ENCODE measurements around the gene APBB1IP.
"Not testable (repeated sequence)": the region's sequence is repeated elsewhere in the genome, so short reads cannot be mapped to it uniquely, and the experiment has no call there.

Gene APBB1IP

GRCh38 chr10:26573674-26574073 lies 135.5 kb downstream of the APBB1IP start:
- Histone ChIP-seq H3K4me1 (ENCODE audit: control insufficient read depth in 1 of 2, insufficient read depth in 2 of 2, low read length in 2 of 2) (no peaks in the 10 kb centered on the region), H3K36me3 (ENCODE audit: control insufficient read depth in 1 of 2, insufficient read depth in 2 of 2, low read length in 2 of 2) (no peaks in the 10 kb centered on the region), H3K27me3 (ENCODE audit: low read depth, low read length) (no peaks in the 10 kb centered on the region), H3K9me3 (ENCODE audit: control insufficient read depth in 1 of 2, low read length in 2 of 2) (peaks cover 0 to 7% of the 10 kb centered on the region in 2 donors), H3K27ac (ENCODE audit: low read length) (no peak overlapping the region), H3K4me3 (ENCODE audit: low read depth in 1 of 2, low read length in 2 of 2) (no peak overlapping the region)

GRCh38 chr10:26574783-26575182 lies 136.6 kb downstream of the APBB1IP start:
- no peak overlapping the region for H3K27ac ChIP-seq (ENCODE audit: low read length)
- H3K27me3 ChIP-seq (ENCODE audit: low read depth, low read length), result no peaks in the 10 kb centered on the region
- no peaks in the 10 kb centered on the region for H3K4me1 ChIP-seq (ENCODE audit: control insufficient read depth in 1 of 2, insufficient read depth in 2 of 2, low read length in 2 of 2)
- peaks cover 0 to 7% of the 10 kb centered on the region in 2 donors for H3K9me3 ChIP-seq (ENCODE audit: control insufficient read depth in 1 of 2, low read length in 2 of 2)
- no peak overlapping the region for H3K4me3 ChIP-seq (ENCODE audit: low read depth in 1 of 2, low read length in 2 of 2)
- no peaks in the 10 kb centered on the region for H3K36me3 ChIP-seq (ENCODE audit: control insufficient read depth in 1 of 2, insufficient read depth in 2 of 2, low read length in 2 of 2)

- not testable (repeated sequence) for H3K36me3 ChIP-seq (ENCODE audit: control insufficient read depth in 1 of 2, insufficient read depth in 2 of 2, low read length in 2 of 2); H3K9me3 ChIP-seq (ENCODE audit: control insufficient read depth in 1 of 2, low read length in 2 of 2); H3K4me3 ChIP-seq (ENCODE audit: low read depth in 1 of 2, low read length in 2 of 2); H3K27ac ChIP-seq (ENCODE audit: low read length); H3K4me1 ChIP-seq (ENCODE audit: control insufficient read depth in 1 of 2, insufficient read depth in 2 of 2, low read length in 2 of 2); H3K27me3 ChIP-seq (ENCODE audit: low read depth, low read length)
Measured at GRCh38 chr10:26578371-26578770, 140.2 kb downstream of the APBB1IP start.

GRCh38 chr10:26579256-26580063 lies 141.3 kb downstream of the APBB1IP start:
- no peak overlapping the region for H3K4me3 ChIP-seq (ENCODE audit: low read depth in 1 of 2, low read length in 2 of 2)
- H3K27ac ChIP-seq (ENCODE audit: low read length), result no peak overlapping the region
- H3K27me3 ChIP-seq (ENCODE audit: low read depth, low read length), result no peaks in the 10 kb centered on the region

GRCh38 chr10:26586211-26586610 lies 148.1 kb downstream of the APBB1IP start:
- Histone ChIP-seq H3K27ac (ENCODE audit: low read length) (no peak overlapping the region), H3K4me1 (ENCODE audit: control insufficient read depth in 1 of 2, insufficient read depth in 2 of 2, low read length in 2 of 2) (no peaks in the 10 kb centered on the region), H3K36me3 (ENCODE audit: control insufficient read depth in 1 of 2, insufficient read depth in 2 of 2, low read length in 2 of 2) (no peaks in the 10 kb centered on the region), H3K9me3 (ENCODE audit: control insufficient read depth in 1 of 2, low read length in 2 of 2) (no peaks in the 10 kb centered on the region), H3K27me3 (ENCODE audit: low read depth, low read length) (no peaks in the 10 kb centered on the region), H3K4me3 (ENCODE audit: low read depth in 1 of 2, low read length in 2 of 2) (no peak overlapping the region)

More at GRCh38 chr10:26579256-26580063, 141.3 kb downstream of the APBB1IP start:
- Histone ChIP-seq H3K36me3 (ENCODE audit: control insufficient read depth in 1 of 2, insufficient read depth in 2 of 2, low read length in 2 of 2) (no peaks in the 10 kb centered on the region), H3K9me3 (ENCODE audit: control insufficient read depth in 1 of 2, low read length in 2 of 2) (no peaks in the 10 kb centered on the region), H3K4me1 (ENCODE audit: control insufficient read depth in 1 of 2, insufficient read depth in 2 of 2, low read length in 2 of 2) (no peaks in the 10 kb centered on the region)

- Histone ChIP-seq H3K9me3 (ENCODE audit: control insufficient read depth in 1 of 2, low read length in 2 of 2) (no peaks in the 10 kb centered on the region), H3K27ac (ENCODE audit: low read length) (no peak overlapping the region), H3K36me3 (ENCODE audit: control insufficient read depth in 1 of 2, insufficient read depth in 2 of 2, low read length in 2 of 2) (no peaks in the 10 kb centered on the region), H3K4me1 (ENCODE audit: control insufficient read depth in 1 of 2, insufficient read depth in 2 of 2, low read length in 2 of 2) (no peaks in the 10 kb centered on the region), H3K4me3 (ENCODE audit: low read depth in 1 of 2, low read length in 2 of 2) (no peak overlapping the region), H3K27me3 (ENCODE audit: low read depth, low read length) (no peaks in the 10 kb centered on the region)
Measured at GRCh38 chr10:26588611-26589010, 150.5 kb downstream of the APBB1IP start.

- H3K27ac ChIP-seq (ENCODE audit: low read length); H3K4me3 ChIP-seq (ENCODE audit: low read depth in 1 of 2, low read length in 2 of 2); H3K27me3 ChIP-seq (ENCODE audit: low read depth, low read length); H3K4me1 ChIP-seq (ENCODE audit: control insufficient read depth in 1 of 2, insufficient read depth in 2 of 2, low read length in 2 of 2); H3K9me3 ChIP-seq (ENCODE audit: control insufficient read depth in 1 of 2, low read length in 2 of 2); H3K36me3 ChIP-seq (ENCODE audit: control insufficient read depth in 1 of 2, insufficient read depth in 2 of 2, low read length in 2 of 2): not testable (repeated sequence)
Measured at GRCh38 chr10:26589813-26590212, 151.7 kb downstream of the APBB1IP start.

- Histone ChIP-seq H3K4me3 (ENCODE audit: low read depth in 1 of 2, low read length in 2 of 2) (no peak overlapping the region), H3K9me3 (ENCODE audit: control insufficient read depth in 1 of 2, low read length in 2 of 2) (no peaks in the 10 kb centered on the region), H3K4me1 (ENCODE audit: control insufficient read depth in 1 of 2, insufficient read depth in 2 of 2, low read length in 2 of 2) (no peaks in the 10 kb centered on the region), H3K27me3 (ENCODE audit: low read depth, low read length) (no peaks in the 10 kb centered on the region), H3K27ac (ENCODE audit: low read length) (no peak overlapping the region), H3K36me3 (ENCODE audit: control insufficient read depth in 1 of 2, insufficient read depth in 2 of 2, low read length in 2 of 2) (no peaks in the 10 kb centered on the region)
Measured at GRCh38 chr10:26593896-26594295, 155.8 kb downstream of the APBB1IP start.

- H3K9me3 ChIP-seq (ENCODE audit: control insufficient read depth in 1 of 2, low read length in 2 of 2); H3K36me3 ChIP-seq (ENCODE audit: control insufficient read depth in 1 of 2, insufficient read depth in 2 of 2, low read length in 2 of 2); H3K27me3 ChIP-seq (ENCODE audit: low read depth, low read length); H3K27ac ChIP-seq (ENCODE audit: low read length); H3K4me1 ChIP-seq (ENCODE audit: control insufficient read depth in 1 of 2, insufficient read depth in 2 of 2, low read length in 2 of 2); H3K4me3 ChIP-seq (ENCODE audit: low read depth in 1 of 2, low read length in 2 of 2): not testable (repeated sequence)
Measured at GRCh38 chr10:26603283-26603682, 165.1 kb downstream of the APBB1IP start.

- not testable (repeated sequence) for H3K36me3 ChIP-seq (ENCODE audit: control insufficient read depth in 1 of 2, insufficient read depth in 2 of 2, low read length in 2 of 2); H3K4me3 ChIP-seq (ENCODE audit: low read depth in 1 of 2, low read length in 2 of 2); H3K4me1 ChIP-seq (ENCODE audit: control insufficient read depth in 1 of 2, insufficient read depth in 2 of 2, low read length in 2 of 2); H3K9me3 ChIP-seq (ENCODE audit: control insufficient read depth in 1 of 2, low read length in 2 of 2); H3K27me3 ChIP-seq (ENCODE audit: low read depth, low read length); H3K27ac ChIP-seq (ENCODE audit: low read length)
Measured at GRCh38 chr10:26604320-26605093, 166.4 kb downstream of the APBB1IP start.

GRCh38 chr10:26606389-26606877 lies 168.3 kb downstream of the APBB1IP start:
- H3K9me3 ChIP-seq (ENCODE audit: control insufficient read depth in 1 of 2, low read length in 2 of 2); H3K27me3 ChIP-seq (ENCODE audit: low read depth, low read length); H3K4me1 ChIP-seq (ENCODE audit: control insufficient read depth in 1 of 2, insufficient read depth in 2 of 2, low read length in 2 of 2); H3K27ac ChIP-seq (ENCODE audit: low read length); H3K36me3 ChIP-seq (ENCODE audit: control insufficient read depth in 1 of 2, insufficient read depth in 2 of 2, low read length in 2 of 2); H3K4me3 ChIP-seq (ENCODE audit: low read depth in 1 of 2, low read length in 2 of 2): not testable (repeated sequence)
